Measurements from ENCODE around the gene CSNK1A1. TPM values are rescaled to one million over a fixed set of nuclear protein-coding genes. Genes with fewer than 3 reads are reported as not detected.
A peak's percentile ranks its signal among the peaks of the same experiment; 100 is the strongest.

CSNK1A1 gene
- total and polyA plus RNA-seq, 2 of the 4 experiments (the other 2 are of a cell fraction), result 140 to 419 TPM

GRCh38 chr5:149490599-149491485, 60.4 kb downstream of the CSNK1A1 start:
- ChIA-PET POLR2A (ENCODE audit: unreplicated experiment) (interaction anchor here (0.6 kb wide), 1 partner anchor 59 kb away, joined by 4 read pairs; no protein-coding TSS in a partner anchor), CTCF (no interaction called here)
- 100% methylated on average over 2 of the region's 6 CpGs; no CpG with 5 or more reads in 1 of the 2 experiments for WGBS, 2 experiments (ENCODE audit: extremely low coverage in 2 of 2, insufficient read length in 1 of 2)

More at GRCh38 chr5:149490599-149491485, 60.4 kb downstream of the CSNK1A1 start:
- peaks cover 6% of the 10 kb centered on the region; the same call in 1 of the 2 replicates for H4K20me1 ChIP-seq (ENCODE audit: insufficient read depth, low read length)
- no peak overlapping the region for H3K4me3 ChIP-seq (ENCODE audit: insufficient read depth, low read depth, low read length)
- ATAC-seq (ENCODE audit: low read depth), result no peak
- H2AK5ac ChIP-seq (ENCODE audit: low read depth, low read length), result no peak overlapping the region
- intact Hi-C loops (cut with micrococcal nuclease), result no loop called here
- H3K9ac ChIP-seq (ENCODE audit: low read depth, low read length), result no peak overlapping the region
- DNase-seq, result no peak
- in situ Hi-C loops (cut with MboI; ENCODE audit: low sequenced_read_pairs), result no loop called here
- no peak overlapping the region for H3K56ac ChIP-seq (ENCODE audit: extremely low read depth, insufficient read depth, low read length)
- peak overlapping the region; percentile 80 for H2BK5ac ChIP-seq (ENCODE audit: low read depth, low read length, poor library complexity, severe bottlenecking)
- H3K27ac ChIP-seq (ENCODE audit: insufficient read depth, low read length), result no peak overlapping the region
- BruUV-seq (replicated peaks), result no TSS peak
- H4K5ac ChIP-seq (ENCODE audit: low read depth, low read length), result peak overlapping the region; percentile 22; the same call in 1 of the 2 replicates
- H3K9me1 ChIP-seq (ENCODE audit: insufficient read depth, low read length), result no peaks in the 10 kb centered on the region; the same call in none of the 2 replicates
- peak overlapping the region in 1 of 2 experiments; percentile 26; a peak in 2 of 4 replicates for H4K8ac ChIP-seq (ENCODE audit: low read depth in 2 of 2, low read length in 2 of 2)
- no peak overlapping the region for H2AFZ ChIP-seq (replicated peaks; ENCODE audit: low read length, poor library complexity)
- no peak overlapping the region for H3K4me2 ChIP-seq (ENCODE audit: low read depth, low read length)
- peak overlapping the region; percentile 26; the same call in 1 of the 2 replicates for H3K14ac ChIP-seq (replicated peaks; ENCODE audit: low read depth, low read length)
- H3K79me1 ChIP-seq (ENCODE audit: low read depth in 1 of 2, low read length in 2 of 2), result peaks cover 9 to 35% of the 10 kb centered on the region in 2 experiments; a peak in 3 of 4 replicates
- no peak overlapping the region for H2BK120ac ChIP-seq (ENCODE audit: low read depth, low read length)
- no peak overlapping the region for H2AK9ac ChIP-seq (replicated peaks; ENCODE audit: low read depth, low read length, poor library complexity)
- H2BK20ac ChIP-seq (ENCODE audit: low read depth, low read length), result no peak overlapping the region
- no peak overlapping the region for H2BK15ac ChIP-seq (ENCODE audit: low read depth, low read length)
- TF ChIP-seq POLR2A (IDR thresholded peaks at IDR 0.05; ENCODE audit: low read depth, low read length) (0 out of 2 replicates have a peak, but pooled peaks have one; percentile 4), RAD21 (IDR thresholded peaks at IDR 0.05; ENCODE audit: low read length) (no peak)
- H3K4me1 ChIP-seq (ENCODE audit: control insufficient read depth, insufficient read depth, low read length), result peaks cover 19% of the 10 kb centered on the region
- H4K91ac ChIP-seq (ENCODE audit: insufficient read depth, low read depth, low read length), result no peak overlapping the region
- no peaks in the 10 kb centered on the region for H3K9me3 ChIP-seq (ENCODE audit: control insufficient read depth, insufficient read depth, low read length)
- H3K36me3 ChIP-seq (ENCODE audit: control insufficient read depth, insufficient read depth, low read length), result peaks cover 6% of the 10 kb centered on the region
- H3K27me3 ChIP-seq (ENCODE audit: control insufficient read depth, insufficient read depth, low read length), result no peaks in the 10 kb centered on the region
- dilution Hi-C loops (cut with HindIII; ENCODE audit: low sequenced_read_pairs, unreplicated experiment), result no loop called here
- no peak overlapping the region; the same call in 1 of the 2 replicates for H3K18ac ChIP-seq (ENCODE audit: low read depth, low read length)
- 0 out of 2 replicates have a peak overlapping the region, but pooled peaks have one; percentile 24 for H3K23ac ChIP-seq (ENCODE audit: low read depth, low read length)
- H3K4ac ChIP-seq (ENCODE audit: low read depth, low read length), result no peak overlapping the region
